ENCODE data around the gene SDR42E2. TPM values are rescaled to one million over a fixed set of nuclear protein-coding genes. Genes with fewer than 3 reads are reported as not detected.

SDR42E2 gene
- total and polyA plus RNA-seq, 2 of the 8 experiments (the other 6 are each of a cell fraction or from before 2014, with no cell fraction given): 0.08 TPM; not detected in 1

GRCh38 chr16:22151246-22151998, 10.9 kb upstream of the SDR42E2 start:
- Histone ChIP-seq H4K20me1 (replicated peaks in 1 of 2; ENCODE audit: control insufficient read depth in 1 of 2, insufficient read depth in 2 of 2, low read length in 2 of 2) (no peaks in the 10 kb centered on the region), H3K27ac (ENCODE audit: low read depth, low read length) (no peak overlapping the region), H3K23ac (ENCODE audit: insufficient read length) (no peak overlapping the region), H3K4me3 (ENCODE audit: extremely low read depth in 1 of 4, insufficient read depth in 2 of 4, low read depth in 3 of 4, low read length in 4 of 4) (no peak overlapping the region), H2AK5ac (ENCODE audit: low read depth, low read length) (no peak overlapping the region), H3K56ac (replicated peaks; ENCODE audit: insufficient read length, low read depth, low read length) (no peak overlapping the region), H3K18ac (ENCODE audit: extremely low read depth, low read length) (no peak overlapping the region), H3K9ac (replicated peaks in 1 of 4; ENCODE audit: extremely low read depth in 1 of 4, low read depth in 3 of 4, low read length in 3 of 4) (no peak overlapping the region), H3K23me2 (ENCODE audit: low read depth, low read length) (no peaks in the 10 kb centered on the region), H4K8ac (ENCODE audit: extremely low read depth, insufficient read depth, low read length) (no peak overlapping the region), H2AFZ (ENCODE audit: low read length) (no peak overlapping the region), H2BK12ac (ENCODE audit: low read depth, low read length) (no peak overlapping the region), H4K5ac (ENCODE audit: insufficient read length, low read depth, low read length) (no peak overlapping the region), H3K36me3 (ENCODE audit: control insufficient read depth in 2 of 4, insufficient read depth in 4 of 4, low read length in 3 of 4) (no peaks in the 10 kb centered on the region), H3K27me3 (replicated peaks in 1 of 4; ENCODE audit: control insufficient read depth in 3 of 4, extremely low read depth in 1 of 4, insufficient read depth in 3 of 4, low read length in 3 of 4) (no peaks in the 10 kb centered on the region), H3K14ac (ENCODE audit: insufficient read length) (no peak overlapping the region), H2BK120ac (replicated peaks; ENCODE audit: low read depth, low read length) (no peak overlapping the region), H4K91ac (replicated peaks; ENCODE audit: insufficient read length, low read length) (no peak overlapping the region), H3K4ac (replicated peaks; ENCODE audit: insufficient read length, low read depth, low read length) (no peak overlapping the region), H2BK15ac (ENCODE audit: low read length) (no peak overlapping the region), H3K4me2 (ENCODE audit: insufficient read depth in 1 of 2, low read depth in 2 of 2, low read length in 2 of 2) (no peak overlapping the region), H3K79me1 (ENCODE audit: low read depth, low read length) (no peaks in the 10 kb centered on the region), H3K79me2 (ENCODE audit: control insufficient read depth in 1 of 2, insufficient read depth in 2 of 2, low read length in 2 of 2) (no peaks in the 10 kb centered on the region), H2BK5ac (ENCODE audit: low read depth, low read length) (no peak overlapping the region), H3K4me1 (replicated peaks in 1 of 4; ENCODE audit: control insufficient read depth in 3 of 4, insufficient read depth in 4 of 4, low read length in 3 of 4) (no peaks in the 10 kb centered on the region), H3K9me3 (ENCODE audit: insufficient read depth in 2 of 2, low read depth in 1 of 2, low read length in 1 of 2) (no peaks in the 10 kb centered on the region), H2BK20ac (ENCODE audit: low read length) (no peak overlapping the region)
- DNase-seq (ENCODE audit: low read depth in 1 of 2, low spot score in 2 of 2) (no peak), FAIRE-seq (no peak)
- ChIA-PET POLR2A (ENCODE audit: partially characterized antibody) (no interaction called here), CTCF (ENCODE audit: partially characterized antibody) (interaction anchor here (1.2 to 6.3 kb wide), 2 partner anchors 11 to 55 kb away, joined by 3 to 42 read pairs; no protein-coding TSS in a partner anchor)
- WGBS, 2 experiments (ENCODE audit: extremely low coverage in 1 of 2, insufficient coverage in 1 of 2, insufficient read length in 1 of 2, insufficient replicate concordance in 2 of 2, low coverage in 1 of 2, low lambda C conversion rate in 2 of 2, missing lambda C conversion rate in 1 of 2): 88% methylated on average over 7 of the region's 7 CpGs; no CpG with 5 or more reads in 1 of the 2 experiments
- TF ChIP-seq BCL11A (IDR thresholded peaks at IDR 0.05; ENCODE audit: low read depth in 2 of 2, low read length in 2 of 2) (no peak), CREB1 (IDR thresholded peaks at IDR 0.05) (no peak), SIX5 (IDR thresholded peaks at IDR 0.05; ENCODE audit: low read depth, low read length) (no peak), GABPA (IDR thresholded peaks at IDR 0.05; ENCODE audit: borderline replicate concordance, insufficient read depth, low read length) (no peak), POLR2A (IDR thresholded peaks at IDR 0.05; ENCODE audit: control extremely low read depth in 1 of 2, low read depth in 2 of 2, low read length in 2 of 2) (no peak), NANOG (IDR thresholded peaks at IDR 0.05; ENCODE audit: insufficient read depth, low read depth, low read length, poor library complexity, severe bottlenecking) (no peak), CBX8 (IDR thresholded peaks at IDR 0.05; ENCODE audit: borderline replicate concordance, low read depth, low read length) (no peak), SP2 (IDR thresholded peaks at IDR 0.05; ENCODE audit: low read length) (no peak), EP300 (IDR thresholded peaks at IDR 0.05; ENCODE audit: borderline replicate concordance in 1 of 2, low read depth in 2 of 2, low read length in 2 of 2) (no peak), KDM1A (IDR thresholded peaks at IDR 0.05; ENCODE audit: borderline replicate concordance, low read length) (no peak), MAX (IDR thresholded peaks at IDR 0.05) (no peak)
- TF ChIP-seq, protein P1, sequence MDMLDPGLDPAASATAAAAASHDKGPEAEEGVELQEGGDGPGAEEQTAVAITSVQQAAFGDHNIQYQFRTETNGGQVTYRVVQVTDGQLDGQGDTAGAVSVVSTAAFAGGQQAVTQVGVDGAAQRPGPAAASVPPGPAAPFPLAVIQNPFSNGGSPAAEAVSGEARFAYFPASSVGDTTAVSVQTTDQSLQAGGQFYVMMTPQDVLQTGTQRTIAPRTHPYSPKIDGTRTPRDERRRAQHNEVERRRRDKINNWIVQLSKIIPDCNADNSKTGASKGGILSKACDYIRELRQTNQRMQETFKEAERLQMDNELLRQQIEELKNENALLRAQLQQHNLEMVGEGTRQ (IDR thresholded peaks at IDR 0.05; ENCODE audit: low read length): no peak
